ENCODE data around the gene ZFYVE26.

- TF ChIP-seq POLR2A (IDR thresholded peaks at IDR 0.05; ENCODE audit: low read length) (no peak), GATA1 (IDR thresholded peaks at IDR 0.05; ENCODE audit: low read depth, low read length) (no peak)
Measured at GRCh38 chr14:67850066-67850830, 33.9 kb upstream of the ZFYVE26 start.

All from erythroblast (primary cell).